Activated T-cell treated with anti-CD3 and anti-CD28 coated beads for 1 hour (primary cell): ENCODE measurements around the gene ASH1L.
"Not testable (repeated sequence)": the region's sequence is repeated elsewhere in the genome, so short reads cannot be mapped to it uniquely, and the experiment has no call there.

Source experiments
- DNase-seq: peaks from one replicate; pipeline ENCODE4 v3.0.0-alpha.2; 2020; ENCODE audit warnings: low read depth

The ASH1L gene

DNA sequence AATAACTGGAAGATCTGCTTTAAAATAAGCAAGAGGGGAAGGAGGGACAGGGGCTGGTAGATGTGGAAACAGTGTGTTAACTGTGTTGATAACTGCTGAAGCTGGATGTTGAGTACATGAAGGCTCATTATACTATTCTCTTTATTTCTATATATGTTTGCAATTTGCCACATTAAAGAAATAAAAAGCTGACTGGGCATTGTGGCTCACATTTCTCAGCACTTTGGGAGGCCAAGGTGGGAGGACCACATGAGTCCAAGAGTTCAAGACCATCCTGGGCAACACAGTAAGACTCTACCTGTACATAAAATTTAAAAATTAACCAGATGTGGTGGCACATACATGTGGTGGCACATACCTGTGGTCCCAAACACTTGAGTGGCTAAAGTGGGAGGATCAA lies 6.7 kb downstream of the ASH1L start:
- no peak for DNase-seq

DNA sequence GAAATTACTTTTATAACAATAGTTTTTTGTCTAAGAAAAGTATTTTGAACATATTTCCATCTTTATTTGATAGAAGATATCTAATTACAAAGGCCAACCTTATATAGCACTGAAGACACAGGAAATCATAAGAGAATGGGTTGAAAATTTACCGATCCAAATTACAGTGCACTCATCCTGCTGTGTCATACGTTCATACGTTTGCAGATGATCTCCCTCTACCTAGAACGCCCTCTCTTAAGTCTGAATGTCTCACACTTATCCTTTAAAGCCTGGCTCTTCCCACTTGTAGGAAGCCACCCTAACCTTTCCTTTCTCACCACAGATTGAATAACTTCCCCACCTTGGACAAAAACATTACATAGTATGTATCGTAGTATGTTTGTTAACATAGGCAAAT lies 9.3 kb downstream of the ASH1L start:
- no peak for DNase-seq

DNA sequence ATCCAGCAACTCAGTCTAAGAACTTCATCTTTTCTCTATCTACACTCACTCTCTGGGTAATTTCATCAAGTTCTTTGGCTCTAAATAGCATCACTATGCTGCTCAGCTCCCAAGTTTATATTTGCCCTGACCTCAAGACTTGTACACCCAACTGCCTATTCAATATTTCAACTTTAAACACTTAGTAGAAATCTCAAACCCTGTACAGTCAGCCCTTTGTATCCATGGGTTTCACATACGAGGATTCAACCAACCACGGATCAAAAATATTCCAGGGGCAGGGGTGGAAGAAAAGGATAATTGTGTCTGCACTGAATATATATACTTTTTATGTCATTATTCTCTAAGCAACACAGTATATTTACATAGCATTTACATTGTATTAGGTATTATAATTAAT lies 13.9 kb downstream of the ASH1L start:
- DNase-seq, result no peak

DNA sequence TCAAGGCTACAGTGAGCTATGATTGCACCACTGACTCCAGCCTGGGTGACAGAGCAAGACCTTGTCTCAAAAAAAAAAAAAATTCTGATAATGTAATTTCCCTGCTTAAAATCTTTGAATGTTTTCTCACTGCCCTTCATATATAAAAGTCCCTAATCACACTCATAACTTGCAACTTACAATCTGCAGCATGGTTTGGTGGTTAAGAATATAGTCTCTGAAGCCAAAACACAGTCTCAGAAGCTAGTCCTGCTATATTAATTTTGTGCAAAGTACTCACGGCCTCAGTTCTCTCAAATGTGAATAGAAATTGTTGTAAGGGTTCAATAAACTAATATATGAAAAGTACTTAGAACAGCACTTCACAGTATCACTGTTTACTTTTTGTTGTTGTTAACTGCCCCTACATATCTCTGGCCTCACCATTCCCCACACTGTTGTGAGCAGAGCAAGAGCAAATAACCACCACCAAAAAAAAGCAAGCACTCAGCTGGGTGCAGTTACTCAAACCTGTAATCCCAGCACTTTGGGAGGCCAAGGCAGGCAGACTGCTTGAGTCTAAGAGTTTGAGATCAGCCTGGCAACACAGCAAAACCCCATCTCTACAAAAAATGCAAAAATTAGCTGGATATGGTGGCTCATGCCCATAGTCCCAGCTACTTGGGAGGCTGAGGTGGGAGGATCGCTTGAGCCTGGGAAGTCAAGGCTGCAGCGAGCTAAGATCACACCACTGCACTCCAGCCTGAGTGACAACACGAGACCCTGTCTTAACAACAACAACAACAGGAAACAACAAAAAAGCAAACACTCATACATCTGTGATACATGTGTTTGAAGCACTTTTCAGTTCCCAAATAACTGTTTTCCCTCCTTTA lies 22.4 kb downstream of the ASH1L start:
- no peak for DNase-seq

DNA sequence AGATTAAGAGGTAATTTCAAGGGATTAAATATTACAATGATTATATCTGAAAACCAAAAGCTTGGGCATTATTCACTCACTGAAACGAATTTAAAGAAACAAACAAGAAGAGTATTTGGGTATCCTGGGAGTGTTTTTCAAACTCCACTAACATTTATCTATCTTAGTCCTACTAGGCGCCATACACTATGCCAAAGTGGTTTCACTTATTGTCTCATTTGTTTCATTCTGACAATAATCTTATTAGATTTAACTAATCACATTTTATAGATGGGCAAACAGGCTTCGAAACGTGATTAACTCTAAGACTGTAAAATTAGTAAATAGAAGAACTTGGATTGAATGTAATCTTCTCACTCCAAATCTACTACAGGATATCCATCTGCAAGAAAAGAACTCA lies 25.4 kb downstream of the ASH1L start:
- no peak for DNase-seq

DNA sequence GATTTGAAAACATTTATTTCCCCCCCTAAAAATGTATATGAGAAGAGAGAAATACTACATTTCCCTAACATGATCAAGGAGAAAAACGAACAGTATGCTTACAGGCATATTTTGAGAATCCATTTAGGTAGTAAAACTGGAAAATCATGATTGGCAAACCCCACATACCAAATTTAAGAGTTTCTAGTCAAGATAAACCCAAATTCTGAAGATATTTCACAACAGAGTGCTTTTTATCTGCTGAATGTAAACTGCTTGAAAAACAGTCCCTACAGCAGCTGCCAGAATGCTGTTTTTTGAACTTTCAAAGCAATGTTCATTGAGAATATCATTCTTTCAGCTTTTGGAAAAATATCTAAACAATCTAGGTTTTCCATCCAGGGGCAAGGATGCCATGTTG lies 31.0 kb downstream of the ASH1L start:
- DNase-seq, result no peak

DNA sequence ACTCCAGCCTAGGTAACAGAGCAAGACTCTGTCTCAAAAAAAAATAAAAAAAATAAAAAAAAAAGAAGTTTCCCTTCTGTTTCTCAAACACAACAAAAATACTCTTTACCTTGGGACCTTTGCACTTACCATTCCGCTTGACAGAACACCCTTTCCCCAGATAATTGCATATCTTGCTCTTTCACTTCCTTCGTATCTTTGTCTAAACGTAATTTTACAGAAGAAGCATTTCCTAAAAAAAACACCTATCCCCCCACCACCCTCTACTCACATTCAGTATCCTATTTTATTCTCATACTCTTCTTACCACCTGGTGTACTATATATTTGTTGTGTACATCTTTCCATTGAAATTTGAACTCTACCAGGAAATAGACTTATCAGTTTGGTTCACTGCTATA lies 32.7 kb downstream of the ASH1L start:
- no peak for DNase-seq

DNA sequence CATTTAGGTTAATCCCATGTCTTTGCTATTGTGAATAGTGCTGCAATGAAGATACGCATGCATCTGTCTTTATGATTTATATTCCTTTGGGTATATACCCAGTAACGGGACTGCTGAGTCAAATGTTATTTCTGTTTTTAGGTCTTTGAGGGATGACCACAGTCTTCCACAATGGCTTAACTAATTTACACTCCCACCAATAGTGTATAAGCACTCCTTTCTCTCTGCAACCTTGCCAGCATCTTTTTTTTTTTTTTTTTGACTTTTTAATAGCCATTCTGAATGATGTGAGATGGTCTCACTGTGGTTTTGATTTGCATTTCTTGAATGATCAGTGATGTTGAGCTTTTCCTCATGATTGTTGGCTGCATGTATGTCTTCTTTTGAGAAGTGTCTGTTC lies 33.5 kb downstream of the ASH1L start:
- DNase-seq, result no peak

DNA sequence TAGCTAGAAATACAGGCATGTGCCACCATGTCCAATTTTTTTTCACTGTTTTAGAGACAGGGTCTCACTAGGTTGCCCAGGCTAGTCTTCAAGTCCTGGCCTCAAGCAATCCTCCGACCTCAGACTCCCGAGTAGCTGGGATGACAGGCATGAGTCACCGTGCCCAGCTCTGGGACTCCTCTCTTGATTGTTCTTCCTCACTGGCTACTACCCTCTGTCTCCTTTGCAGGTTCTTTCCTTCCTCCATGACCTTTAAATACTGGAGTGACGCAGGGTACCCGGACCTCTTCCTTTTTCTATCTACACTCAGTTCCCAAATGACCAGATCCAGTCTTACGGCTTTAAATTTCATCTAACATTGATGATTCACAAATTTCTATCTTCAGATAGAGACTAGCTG lies 34.9 kb downstream of the ASH1L start:
- DNase-seq, result no peak

DNA sequence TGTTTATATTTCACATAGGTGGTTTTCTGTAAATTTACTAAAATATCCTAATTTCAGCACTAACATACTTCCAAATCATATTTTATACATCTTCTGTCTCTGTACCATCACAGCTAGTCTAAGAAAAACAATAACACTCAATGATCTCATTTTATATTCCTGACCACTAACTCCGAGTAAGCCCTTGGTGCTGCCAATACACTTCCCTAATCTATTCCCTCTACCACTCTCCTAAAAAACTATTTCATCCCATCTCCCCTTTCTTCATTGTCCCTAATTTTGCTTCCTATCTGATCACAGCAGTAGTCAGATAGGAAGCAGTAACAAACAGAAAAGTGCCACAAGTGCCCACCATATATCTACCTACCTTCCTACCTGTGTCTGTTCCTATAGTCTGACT lies 36.2 kb downstream of the ASH1L start:
- DNase-seq, result no peak

DNA sequence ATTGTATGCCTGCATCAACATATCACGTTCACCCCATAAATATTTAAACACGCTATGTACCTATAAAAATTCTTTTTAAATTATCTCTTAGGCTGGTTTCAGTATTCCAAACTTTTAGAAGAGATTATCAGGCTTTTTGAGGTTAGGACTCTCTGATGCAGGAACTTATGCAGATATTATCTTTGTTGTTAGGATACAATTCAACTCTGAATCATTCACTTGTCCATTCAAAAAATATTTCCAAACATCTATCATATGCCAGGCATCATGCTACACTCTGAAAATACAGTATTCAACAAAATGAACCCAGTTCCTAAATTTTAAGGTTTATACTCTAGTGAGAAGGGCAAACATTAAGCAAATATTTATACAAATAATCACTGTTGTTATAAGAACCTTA lies 40.5 kb downstream of the ASH1L start:
- no peak for DNase-seq

DNA sequence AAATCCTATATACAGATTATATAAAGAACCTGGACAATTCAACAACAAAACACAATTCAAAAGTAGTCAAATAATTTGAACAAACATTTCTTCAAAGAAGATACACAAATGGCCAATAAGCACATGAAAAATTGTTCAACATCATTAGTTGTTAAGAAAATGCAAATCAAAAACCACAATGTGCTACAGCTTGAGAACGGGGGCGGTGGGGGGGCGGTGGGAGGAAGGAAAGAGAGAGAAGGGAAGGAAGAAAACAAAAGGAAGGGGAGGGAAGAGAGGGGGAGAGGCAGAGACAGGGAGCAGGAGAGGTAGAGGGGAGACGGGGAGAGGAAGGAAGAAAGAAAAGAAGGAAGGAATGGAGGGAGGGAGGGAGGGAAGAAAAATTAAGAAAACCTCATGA lies 44.1 kb downstream of the ASH1L start:
- DNase-seq, result no peak

DNA sequence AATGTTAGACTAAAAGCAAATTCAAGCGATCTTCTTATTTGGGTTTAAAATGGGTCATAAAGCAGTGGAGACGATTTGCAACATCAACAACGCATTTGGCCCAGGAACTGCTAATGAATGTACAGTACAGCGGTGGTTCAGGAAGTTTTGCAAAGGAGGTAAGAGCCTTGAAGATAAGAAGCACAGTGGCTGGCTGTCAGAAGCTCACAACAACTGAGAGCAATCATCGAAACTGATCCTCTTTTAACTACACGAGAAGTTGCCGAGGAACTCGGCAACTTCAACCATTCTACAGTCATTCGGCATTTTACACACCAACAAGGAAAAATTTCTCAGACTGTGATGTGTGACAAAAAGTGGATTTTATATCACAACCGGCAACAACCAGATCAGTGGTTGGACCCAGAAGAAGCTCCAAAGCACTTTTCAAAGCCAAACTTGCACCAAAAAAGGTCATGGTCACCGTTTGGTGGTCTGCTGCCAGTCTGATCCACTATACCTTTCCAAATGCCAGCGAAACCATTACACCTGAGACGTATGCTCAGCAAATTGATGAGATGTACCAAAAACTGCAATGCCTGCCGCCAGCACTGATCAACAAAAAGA lies 47.9 kb downstream of the ASH1L start:
- no peak for DNase-seq

DNA sequence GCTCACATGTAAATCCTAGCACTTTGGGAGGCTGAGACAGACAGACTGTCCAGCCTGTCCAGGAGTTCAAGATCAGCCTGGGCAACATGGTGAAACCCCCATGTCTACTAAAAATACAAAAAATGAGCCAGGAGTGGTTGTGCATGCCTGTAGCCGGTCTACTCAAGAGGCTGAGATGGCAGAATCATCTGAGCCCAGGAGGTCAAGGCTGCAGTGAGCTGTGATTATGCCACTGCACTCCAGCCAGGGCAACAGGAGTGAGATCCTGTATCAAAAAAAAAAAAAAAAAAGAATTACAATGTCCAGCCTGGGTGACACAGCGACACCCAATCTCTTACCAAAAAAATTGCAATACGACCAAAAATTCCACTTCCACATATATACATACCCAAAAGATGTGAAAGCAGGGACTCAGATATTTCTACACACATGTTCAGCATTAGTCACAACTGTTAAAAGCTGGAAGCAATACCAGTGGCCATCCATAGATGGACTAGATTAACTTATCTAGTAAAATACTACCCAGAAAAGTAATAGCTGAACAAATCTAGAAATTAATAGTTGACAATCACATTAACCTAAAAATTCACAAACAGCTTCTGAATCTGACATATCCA lies 49.2 kb downstream of the ASH1L start:
- DNase-seq, result no peak

DNA sequence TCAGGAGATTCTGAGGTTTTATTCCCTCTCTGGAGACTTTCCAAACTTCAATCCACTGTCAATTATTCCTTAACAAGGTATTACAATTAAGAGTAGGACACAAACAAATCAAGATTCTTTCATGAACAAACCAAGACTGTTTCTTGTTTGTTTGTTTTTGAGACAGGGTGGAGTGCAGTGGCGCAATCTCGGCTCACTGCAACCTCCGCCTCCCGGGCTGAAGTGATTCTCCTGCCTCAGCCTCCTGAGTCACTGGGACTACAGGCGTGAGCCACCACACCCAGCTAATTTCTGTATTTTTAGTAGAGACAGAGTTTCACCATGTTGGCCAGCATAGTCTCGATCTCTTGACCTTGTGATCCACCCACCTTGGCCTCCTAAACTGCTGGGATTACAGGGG lies 51.2 kb downstream of the ASH1L start:
- not testable (repeated sequence) for DNase-seq

DNA sequence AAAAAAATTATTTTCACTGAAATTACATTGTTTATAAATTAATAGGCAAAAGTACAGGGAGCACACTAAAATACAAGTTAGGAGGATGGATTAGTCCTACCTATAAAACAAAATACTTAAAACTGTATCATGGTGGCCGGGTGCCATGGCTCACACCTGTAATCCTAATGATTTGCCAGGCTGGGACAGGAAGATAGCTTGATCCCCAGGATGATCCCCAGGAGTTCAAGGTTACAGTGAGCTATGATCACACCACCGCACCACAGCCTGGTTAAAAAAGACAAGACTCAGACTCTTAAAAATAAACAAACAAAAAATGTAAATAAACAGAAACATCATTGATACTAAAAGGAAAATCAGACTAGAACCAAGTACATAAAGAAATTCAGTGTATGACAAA lies 53.5 kb downstream of the ASH1L start:
- DNase-seq, result no peak

DNA sequence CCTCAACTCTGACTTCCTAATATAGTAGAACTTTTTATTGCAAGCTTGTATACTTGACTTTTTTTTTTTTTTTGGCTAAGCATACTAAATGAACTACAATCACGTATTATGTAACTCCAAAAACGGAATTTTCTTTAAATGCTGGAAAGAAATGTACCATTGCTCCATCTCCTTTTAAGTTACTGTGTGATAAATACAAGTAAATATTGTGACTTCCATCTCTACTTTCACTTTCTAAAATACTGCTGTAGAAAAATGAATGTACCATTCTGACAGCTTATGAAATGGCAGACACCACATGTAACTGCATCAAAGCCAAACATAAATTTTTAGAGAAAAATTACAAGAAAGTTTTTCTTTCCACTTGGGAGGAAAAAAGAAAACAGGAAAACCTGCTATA lies 54.7 kb downstream of the ASH1L start:
- no peak for DNase-seq

DNA sequence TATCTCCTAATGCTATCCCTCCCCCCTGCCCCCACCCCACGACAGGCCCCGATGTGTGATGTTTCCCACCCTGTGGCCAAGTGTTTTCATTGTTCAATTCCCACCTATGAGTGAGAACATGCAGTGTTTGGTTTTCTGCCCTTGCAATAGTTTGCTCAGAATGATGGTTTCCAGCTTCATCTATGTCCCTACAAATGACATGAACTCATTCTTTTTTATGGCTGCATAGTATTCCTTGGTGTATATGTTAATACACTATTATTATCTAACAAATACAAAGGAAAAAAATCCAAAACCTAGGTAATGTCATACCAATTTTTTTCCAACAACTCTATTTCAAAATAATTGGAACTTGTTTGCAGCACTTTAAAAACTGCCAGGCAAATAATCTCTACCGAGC lies 56.6 kb downstream of the ASH1L start:
- not testable (repeated sequence) for DNase-seq

DNA sequence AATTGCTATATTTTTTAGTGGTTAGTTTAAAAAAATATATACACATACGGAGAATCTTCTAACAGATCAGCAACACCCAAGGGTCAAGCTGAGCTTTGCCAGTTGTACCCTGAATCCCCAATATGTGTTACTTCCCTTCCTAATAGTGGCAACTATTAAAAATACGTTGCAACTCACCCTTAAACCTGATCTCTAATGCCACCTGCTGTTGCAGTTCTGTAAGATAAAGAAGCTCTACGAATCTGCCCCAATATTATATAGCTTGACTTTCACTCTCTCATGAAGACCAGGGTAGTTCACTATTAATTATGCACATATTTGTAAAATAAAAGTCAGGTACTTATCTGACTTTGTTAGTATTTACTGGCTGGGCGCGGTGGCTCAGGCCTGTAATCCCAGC lies 58.4 kb downstream of the ASH1L start:
- DNase-seq, result no peak

DNA sequence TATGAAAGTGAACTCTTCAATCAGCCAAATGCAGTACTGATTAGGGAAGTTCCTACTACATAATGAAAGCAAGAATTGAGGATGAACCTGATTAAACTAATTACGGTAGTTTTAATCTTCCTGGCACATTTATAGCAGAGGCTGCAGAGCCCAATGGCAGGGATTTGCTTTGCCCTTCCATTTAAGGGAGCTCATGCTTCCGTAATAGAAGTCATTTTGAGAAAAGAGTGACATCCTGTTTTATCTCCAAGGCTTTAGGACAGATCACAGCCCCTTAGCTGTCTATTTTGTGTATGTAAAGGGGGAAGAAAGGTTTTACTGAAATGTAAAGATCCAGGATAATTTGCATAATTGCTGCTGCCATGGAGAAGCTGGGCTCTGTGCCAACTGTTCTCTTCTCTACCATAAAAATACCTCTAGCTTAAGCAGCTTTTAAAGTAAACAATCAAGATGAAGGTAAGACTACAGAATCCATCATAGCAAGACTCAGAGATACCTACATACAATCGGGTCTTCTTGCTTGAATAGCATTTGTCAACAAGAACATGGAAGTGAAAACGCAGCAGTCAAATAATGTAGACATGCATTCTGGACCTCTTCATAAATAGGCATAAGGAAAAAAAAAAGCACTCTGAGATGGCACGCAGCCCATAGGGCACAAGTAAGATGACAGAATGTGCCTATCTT lies 62.5 kb downstream of the ASH1L start:
- DNase-seq, result no peak

DNA sequence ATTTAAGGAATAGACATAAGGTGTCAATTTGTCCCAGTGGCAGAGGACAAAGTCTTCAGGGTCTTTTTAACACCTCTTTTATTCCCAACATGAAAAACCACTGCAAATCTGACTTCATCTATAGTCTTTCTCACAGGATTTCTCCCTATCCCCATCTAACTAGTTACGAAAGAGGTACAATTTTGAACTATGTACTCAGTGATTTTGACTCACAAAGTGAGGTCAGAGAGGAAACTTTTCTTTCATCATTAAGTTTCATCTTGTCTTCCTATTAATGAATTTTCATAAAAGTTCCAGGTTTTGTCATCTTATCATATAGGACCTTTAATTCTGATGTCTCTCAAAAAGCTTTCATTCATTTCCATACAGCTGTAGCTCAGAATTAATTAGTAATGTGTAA lies 63.3 kb downstream of the ASH1L start:
- DNase-seq, result no peak

DNA sequence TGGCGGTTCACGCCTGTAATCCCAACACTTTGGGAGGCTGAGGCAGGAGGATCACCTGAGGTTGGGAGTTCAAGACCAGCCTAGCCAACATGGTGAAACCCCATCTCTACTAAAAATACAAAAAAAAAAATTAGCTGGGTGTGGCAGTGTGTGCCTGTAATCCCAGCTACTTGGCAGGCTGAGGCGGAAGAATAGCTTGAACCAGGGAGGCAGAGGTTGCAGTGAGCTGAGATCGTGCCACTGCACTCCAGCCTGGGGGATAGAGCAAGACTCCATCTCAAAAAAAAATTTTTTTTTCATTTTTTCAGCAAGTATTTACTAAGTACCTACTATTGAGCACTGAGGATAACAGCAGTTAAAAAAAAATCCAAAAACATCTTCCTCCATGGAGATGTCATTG lies 69.0 kb downstream of the ASH1L start:
- not testable (repeated sequence) for DNase-seq

DNA sequence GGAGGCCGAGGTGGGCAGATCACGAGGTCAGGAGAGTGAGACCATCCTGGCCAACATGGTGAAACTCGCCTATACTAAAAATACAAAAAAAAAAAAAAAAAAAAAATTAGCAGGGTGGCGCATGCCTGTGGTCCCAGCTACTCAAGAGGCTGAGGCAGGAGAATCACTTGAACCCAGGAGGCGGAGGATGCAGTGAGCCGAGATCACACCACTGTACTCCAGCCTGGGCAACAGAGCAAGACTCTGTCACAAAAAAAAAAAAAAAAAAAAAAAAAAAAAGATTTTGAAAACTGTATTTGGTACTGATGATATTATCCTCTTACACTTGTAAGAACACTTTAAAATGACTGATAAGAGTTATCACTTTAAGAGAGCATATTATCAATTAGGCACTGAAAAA lies 74.2 kb downstream of the ASH1L start:
- not testable (repeated sequence) for DNase-seq
